Stimulated activated CD4-positive, alpha-beta T cell treated with anti-CD3 and anti-CD28 coated beads, Interleukin-1b, Interleukin-23, amount 100 ng/mL, for 24 hours (primary cell): ENCODE measurements around the gene UBE2L5.
"Not testable (repeated sequence)": the region's sequence is repeated elsewhere in the genome, so short reads cannot be mapped to it uniquely, and the experiment has no call there.

ENCODE experiments used
- DNase-seq, 4 experiments: peaks; one replicate each; pipeline ENCODE4 v3.0.0-alpha.2; 2020; ENCODE audit warnings: low read depth in 4 of 4, low spot score in 1 of 4

The UBE2L5 gene

DNA sequence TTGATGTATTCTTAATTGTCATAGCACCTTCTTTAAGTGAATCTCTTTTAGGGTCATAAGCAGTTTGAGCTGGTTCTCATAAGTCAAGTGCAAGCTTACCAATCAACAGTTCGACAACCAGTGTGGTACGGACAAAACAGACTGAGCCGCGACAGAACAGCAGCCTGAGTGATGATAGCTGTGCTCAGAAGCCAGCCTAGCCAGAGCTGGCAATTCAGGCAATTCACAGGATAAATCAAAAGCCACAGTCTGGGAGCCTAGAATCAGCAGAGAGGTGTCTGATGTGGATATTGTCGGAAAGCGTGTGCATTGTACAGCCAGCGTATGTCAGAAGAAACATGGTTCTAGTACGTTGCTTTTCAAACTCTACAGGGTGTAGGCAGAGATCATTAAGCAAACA lies 14.9 kb downstream of the UBE2L5 start:
- DNase-seq, result no peak

DNA sequence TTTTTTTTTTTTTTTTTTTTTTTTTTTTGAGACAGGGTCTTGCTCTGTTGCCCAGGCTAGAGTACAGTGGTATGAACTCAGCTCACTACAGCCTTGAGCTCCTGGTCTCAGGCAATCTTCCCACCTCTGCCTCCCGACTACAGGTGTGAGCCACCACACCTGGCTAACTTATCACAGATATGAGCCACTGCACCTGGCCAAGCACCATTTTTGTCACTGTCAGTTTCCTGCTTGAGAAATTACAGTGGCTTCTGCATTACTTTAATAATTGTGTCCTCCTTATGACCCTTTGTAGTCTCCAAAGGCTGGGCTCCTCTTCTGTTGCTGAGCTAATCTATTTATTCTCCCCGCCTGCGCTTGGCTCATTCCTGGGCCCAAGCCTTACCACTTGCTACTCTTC lies 16.0 kb downstream of the UBE2L5 start:
- no peak for DNase-seq

GRCh38 chr13:30440910-30441703 lies 18.8 kb downstream of the UBE2L5 start:
- no peak for DNase-seq

- DNase-seq, result no peak
Observed at GRCh38 chr13:30442926-30443325, 20.6 kb downstream of the UBE2L5 start.

DNA sequence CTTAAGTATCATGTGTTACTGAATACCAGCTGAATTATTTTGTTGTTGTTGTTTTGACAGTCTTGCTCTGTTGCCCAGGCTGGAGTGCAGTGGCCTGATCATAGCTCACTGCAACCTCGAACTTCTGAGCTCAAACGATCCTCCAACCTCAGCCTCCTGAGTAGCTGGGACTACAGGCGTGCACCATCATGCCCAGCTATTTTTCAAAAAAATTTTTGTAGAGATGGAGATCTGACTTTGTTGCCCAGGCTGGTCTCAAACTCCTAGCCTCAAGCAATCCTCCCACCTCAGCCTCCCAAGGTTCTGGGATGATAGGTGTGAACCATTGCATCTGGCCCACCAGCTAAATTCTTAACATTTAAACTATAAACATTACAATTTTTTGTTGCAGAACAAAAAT lies 21.2 kb downstream of the UBE2L5 start:
- not testable (repeated sequence) for DNase-seq

- no peak for DNase-seq
Observed at GRCh38 chr13:30443957-30444404, 21.7 kb downstream of the UBE2L5 start.

- no peak for DNase-seq
Observed at GRCh38 chr13:30446126-30446500, 23.8 kb downstream of the UBE2L5 start.

DNA sequence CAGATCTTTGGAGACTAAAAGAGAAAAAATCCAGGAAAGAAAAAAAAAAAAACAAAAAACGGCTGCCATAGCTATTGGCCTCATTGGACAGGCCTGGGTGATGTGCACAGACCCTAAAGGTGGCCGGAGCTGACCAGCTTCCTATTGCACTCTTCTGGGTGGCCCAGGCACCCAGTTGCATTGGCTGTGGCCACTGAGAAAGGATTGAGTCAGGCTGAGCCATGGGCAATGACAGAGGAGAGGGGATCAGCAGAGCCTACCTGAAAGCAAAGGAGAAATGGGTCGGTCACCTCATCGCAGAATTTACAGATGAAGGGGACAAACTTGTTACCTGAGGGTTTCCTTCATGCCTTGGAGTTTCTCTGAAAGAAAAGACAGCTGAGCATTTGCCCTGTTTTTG lies 26.1 kb downstream of the UBE2L5 start:
- no peak for DNase-seq

- DNase-seq, result no peak
Observed at GRCh38 chr13:30450066-30450465, 27.8 kb downstream of the UBE2L5 start.

- DNase-seq, result not testable (repeated sequence)
Observed at GRCh38 chr13:30451476-30451875, 29.2 kb downstream of the UBE2L5 start.

- DNase-seq, result no peak
Observed at GRCh38 chr13:30453727-30454126, 31.4 kb downstream of the UBE2L5 start.

DNA sequence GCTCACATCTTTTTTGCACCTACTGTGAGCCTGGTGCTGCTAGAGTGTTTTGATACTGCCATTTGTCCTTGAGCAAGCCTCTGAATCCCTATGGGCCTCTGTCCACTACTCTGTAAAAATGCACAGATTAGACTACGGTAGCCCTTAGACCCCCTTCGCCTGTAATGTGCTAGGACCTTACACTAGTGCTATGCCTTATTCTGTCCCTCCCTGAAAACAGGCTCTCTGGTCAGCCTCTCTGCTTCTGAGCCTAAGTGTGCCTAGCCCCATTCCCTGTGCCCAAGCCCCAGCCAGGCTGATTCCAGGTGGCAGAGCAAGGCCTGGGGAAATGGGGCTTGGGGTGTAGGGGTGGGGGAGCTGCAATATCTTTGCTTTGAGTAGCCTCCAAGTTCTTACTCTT lies 32.7 kb downstream of the UBE2L5 start:
- DNase-seq, result no peak

DNA sequence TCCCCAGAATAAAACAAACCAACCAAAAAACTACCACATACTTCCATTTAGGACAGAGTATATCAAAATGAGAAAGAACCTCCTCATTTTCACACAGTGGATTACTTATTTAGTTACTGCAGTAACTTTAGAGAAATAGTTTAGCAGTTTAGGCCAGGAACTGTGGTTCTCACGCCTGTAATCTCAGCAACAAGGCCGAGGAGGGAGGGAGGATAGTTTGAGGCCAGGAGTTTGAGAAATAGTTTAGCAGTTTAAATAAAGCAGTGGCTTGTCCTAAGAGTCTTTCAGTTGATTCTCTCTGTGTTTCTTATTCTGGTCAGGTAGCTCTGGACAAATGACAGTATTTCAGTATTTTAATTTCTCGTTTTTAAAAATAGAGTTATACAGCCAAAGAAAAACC lies 34.0 kb downstream of the UBE2L5 start:
- no peak for DNase-seq

GRCh38 chr13:30457306-30457891 lies 35.1 kb downstream of the UBE2L5 start:
- DNase-seq, result no peak

DNA sequence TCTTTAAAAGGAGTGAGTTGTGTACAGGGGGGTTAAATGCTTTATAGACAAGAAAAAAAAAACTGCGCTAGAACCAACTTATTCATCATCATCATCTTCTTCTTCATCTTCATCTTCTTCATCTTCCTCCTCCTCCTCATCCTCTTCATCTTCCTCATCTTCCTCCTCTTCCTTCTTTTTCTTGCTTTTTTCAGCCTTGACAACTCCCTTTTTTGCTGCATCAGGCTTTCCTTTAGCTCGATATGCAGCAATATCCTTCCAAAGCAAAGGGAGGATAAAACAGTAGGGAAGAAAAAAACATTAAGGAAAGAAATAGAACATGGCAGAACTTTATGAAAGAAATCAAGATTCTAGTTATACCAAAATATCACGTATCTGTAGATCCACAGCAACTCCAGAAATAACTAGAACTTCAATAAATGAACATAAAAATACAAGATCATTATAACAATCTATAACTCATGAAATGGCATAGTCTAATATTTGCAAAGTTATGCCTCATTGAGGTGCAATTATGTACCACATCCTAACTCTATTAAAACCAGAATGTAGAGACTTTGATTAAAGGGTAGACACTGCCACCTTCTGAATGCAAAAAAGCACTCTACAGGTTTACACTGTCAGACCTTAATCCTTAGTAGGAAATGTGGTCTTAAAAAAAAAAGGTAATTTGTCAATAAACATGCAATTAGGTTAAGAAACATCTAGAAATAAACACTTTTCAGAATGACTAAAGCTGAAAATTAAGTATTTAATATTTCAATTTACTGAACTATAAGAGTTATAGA lies 39.2 kb downstream of the UBE2L5 start:
- not testable (repeated sequence) for DNase-seq

DNA sequence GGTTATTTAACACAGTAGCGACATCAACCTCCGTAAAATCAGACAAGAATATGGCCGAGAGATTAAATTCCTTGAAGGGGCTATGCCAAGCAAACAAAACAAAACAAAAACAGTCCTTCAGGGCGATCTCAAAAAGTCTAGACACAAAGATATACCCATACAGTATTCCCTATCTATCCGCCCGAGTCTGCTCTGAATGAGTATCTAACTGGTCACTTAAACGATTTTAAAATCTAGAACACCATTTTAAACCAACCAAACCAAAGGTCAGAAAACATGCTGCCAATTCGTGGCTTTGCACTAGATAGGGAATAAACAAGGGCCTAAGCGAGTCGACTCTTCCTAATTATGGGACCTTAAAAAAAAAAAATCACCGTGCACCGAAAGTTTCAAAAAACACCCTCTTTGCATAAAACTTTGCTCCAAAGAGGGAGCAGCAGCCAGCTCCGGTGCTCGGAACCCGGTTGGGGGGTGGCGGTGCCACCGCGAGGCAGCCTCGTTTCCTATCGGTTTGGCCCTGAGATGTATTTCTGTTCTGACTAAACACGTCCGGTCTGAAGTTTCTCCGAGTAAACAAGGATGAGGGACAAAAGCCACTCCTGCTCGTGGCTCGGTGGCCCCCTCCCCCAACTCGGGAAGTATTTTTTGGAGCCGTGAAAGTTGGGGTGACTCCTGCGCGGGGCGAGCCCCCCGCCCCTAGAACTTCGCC lies 41.6 kb downstream of the UBE2L5 start:
- DNase-seq, result peak; percentile 35 to 62 (median 50)

DNA sequence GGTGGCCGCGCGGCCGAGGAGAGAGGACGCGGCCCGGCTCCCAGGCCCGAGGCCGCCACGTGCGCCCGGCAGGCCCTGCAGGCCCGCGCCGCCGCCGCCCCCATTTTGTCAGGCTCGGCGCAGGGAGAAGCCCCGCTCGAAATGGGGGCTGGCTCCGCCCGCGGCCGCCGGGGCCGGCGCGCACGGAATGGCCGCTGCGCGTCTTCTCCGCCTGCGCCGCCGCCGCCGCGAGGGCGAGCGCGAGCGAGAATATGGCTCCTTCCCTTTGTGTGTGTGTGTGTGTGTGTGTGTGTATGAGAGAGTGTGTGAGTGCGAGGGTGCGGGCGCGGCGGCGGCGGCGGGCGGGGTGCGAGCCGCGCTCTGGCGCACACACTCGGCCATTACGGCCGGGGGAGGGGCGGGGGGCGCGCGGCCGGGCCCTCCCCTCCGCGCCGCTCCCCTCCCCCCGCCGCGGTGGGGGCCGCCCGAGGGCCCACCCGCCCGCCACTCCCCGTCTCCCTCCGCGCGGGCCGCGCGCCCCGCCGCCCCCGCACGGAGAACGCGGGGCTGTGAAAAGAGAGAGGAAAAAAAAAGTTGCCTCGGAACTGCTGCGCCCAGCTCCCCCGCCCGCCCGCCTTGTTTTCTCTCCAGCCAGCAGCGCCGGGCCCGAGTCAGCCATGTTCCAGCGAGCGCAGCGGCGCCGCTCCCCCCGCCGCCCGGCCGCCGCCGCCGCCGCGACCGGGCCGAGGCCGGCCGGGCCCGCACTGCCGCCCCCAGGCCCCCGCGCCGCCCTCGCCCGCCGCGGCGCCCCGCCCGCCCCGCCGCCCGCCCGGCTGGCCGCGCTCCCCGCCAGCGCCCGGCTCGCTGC lies 42.4 kb downstream of the UBE2L5 start:
- DNase-seq, result peak; percentile 50 to 65 (median 60)

DNA sequence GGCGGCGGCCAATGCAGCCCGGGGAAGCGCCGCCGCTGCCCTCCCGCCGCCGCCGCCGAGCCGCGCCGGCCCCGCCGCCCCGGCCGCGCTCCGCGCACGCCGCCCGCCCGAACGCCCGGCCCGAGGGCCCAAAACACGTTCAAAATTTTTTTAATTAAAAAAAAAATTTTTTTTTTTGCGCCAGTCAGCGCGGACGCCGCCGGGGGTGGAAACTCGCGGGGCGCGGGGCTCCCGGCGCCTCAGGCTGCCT lies 43.0 kb downstream of the UBE2L5 start:
- DNase-seq, result no peak

GRCh38 chr13:30465593-30466357 lies 43.5 kb downstream of the UBE2L5 start, which contains the start of gene HMGB1:
Gene HMGB1, minus strand, starts transcription at chr13:30465936. Its CDS starts 2,256 bp downstream, at chr13:30463680.
- DNase-seq, result peak; percentile 78 to 92 (median 86)

DNA sequence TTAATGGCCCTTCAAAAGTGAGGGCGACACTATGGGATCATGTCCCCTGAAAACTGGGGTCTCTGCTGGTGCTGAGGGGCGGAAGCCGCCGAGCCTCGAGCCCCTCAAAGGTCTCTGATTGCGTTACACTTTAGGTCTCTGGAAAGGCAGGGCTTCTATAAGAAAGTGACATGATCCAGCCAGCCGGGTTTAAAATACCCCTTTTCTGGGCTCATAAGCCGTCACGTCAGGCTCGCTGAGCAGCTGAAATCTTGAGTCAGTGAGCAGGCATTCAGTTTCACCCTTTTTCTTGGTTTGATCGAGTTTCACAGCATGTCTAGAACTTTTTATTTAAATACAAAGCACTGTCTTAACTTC lies 44.0 kb downstream of the UBE2L5 start:
- peak in 1 of 4 experiments; percentile 16 for DNase-seq
